Mucosa of stomach (tissue), 1 donor: ENCODE measurements around the gene ZNF664.

Source experiments
- H3K27me3 ChIP-seq: one replicate; pipeline ENCODE4 v1.7.0; 2013; ENCODE audit warnings: mild to moderate bottlenecking, low read length; ENCODE audit not compliant: control insufficient read depth, insufficient read depth
- H3K36me3 ChIP-seq: one replicate; pipeline ENCODE4 v1.7.0; 2013; ENCODE audit warnings: low read length; ENCODE audit not compliant: control insufficient read depth, insufficient read depth
- H3K4me1 ChIP-seq: one replicate; pipeline ENCODE4 v1.7.0; 2013; ENCODE audit warnings: mild to moderate bottlenecking, low read length; ENCODE audit not compliant: control insufficient read depth, insufficient read depth
- H3K4me3 ChIP-seq: one replicate; pipeline ENCODE4 v1.7.0; 2013; ENCODE audit warnings: low read length
- H3K9ac ChIP-seq: one replicate; pipeline ENCODE4 v1.7.0; 2013; ENCODE audit warnings: mild to moderate bottlenecking, low read length, moderate library complexity
- H3K9me3 ChIP-seq: one replicate; pipeline ENCODE4 v1.7.0; 2013; ENCODE audit warnings: mild to moderate bottlenecking, low read length, moderate library complexity; ENCODE audit not compliant: control insufficient read depth
- donor health status: Pancreatic carcinoma.

The ZNF664 gene

GRCh38 chr12:123952037-123952436, 21.0 kb upstream of the ZNF664 start:
- no peaks in the 10 kb centered on the region for H3K27me3 ChIP-seq
- peaks cover 25% of the 10 kb centered on the region for H3K4me1 ChIP-seq

GRCh38 chr12:123954647-123955350, 18.2 kb upstream of the ZNF664 start:
- no peaks in the 10 kb centered on the region for H3K9me3 ChIP-seq
- H3K36me3 ChIP-seq, result no peaks in the 10 kb centered on the region
- H3K4me1 ChIP-seq, result peaks cover 18% of the 10 kb centered on the region
- no peak overlapping the region for H3K9ac ChIP-seq
- H3K4me3 ChIP-seq, result no peak overlapping the region
- H3K27me3 ChIP-seq, result no peaks in the 10 kb centered on the region

More at GRCh38 chr12:123952037-123952436, 21.0 kb upstream of the ZNF664 start:
- Histone ChIP-seq H3K4me3 (no peak overlapping the region), H3K9me3 (no peaks in the 10 kb centered on the region), H3K9ac (no peak overlapping the region), H3K36me3 (no peaks in the 10 kb centered on the region)

GRCh38 chr12:123956249-123956648, 16.8 kb upstream of the ZNF664 start:
- Histone ChIP-seq H3K9ac (no peak overlapping the region), H3K4me1 (peaks cover 18% of the 10 kb centered on the region), H3K27me3 (no peaks in the 10 kb centered on the region), H3K36me3 (no peaks in the 10 kb centered on the region), H3K4me3 (no peak overlapping the region), H3K9me3 (no peaks in the 10 kb centered on the region)

GRCh38 chr12:123957196-123957595, 15.8 kb upstream of the ZNF664 start:
- Histone ChIP-seq H3K36me3 (no peaks in the 10 kb centered on the region), H3K4me3 (no peak overlapping the region), H3K9me3 (no peaks in the 10 kb centered on the region), H3K27me3 (no peaks in the 10 kb centered on the region), H3K4me1 (peaks cover 18% of the 10 kb centered on the region), H3K9ac (no peak overlapping the region)

- Histone ChIP-seq H3K27me3 (no peaks in the 10 kb centered on the region), H3K9ac (no peak overlapping the region), H3K9me3 (no peaks in the 10 kb centered on the region), H3K4me1 (peaks cover 10% of the 10 kb centered on the region), H3K36me3 (no peaks in the 10 kb centered on the region), H3K4me3 (no peak overlapping the region)
These were observed 14.6 kb upstream of the ZNF664 start for GRCh38 chr12:123958462-123958861.

- Histone ChIP-seq H3K9ac (no peak overlapping the region), H3K9me3 (no peaks in the 10 kb centered on the region), H3K27me3 (no peaks in the 10 kb centered on the region), H3K4me3 (no peak overlapping the region), H3K36me3 (no peaks in the 10 kb centered on the region), H3K4me1 (peaks cover 10% of the 10 kb centered on the region)
These were observed 14.1 kb upstream of the ZNF664 start for GRCh38 chr12:123958876-123959275.

GRCh38 chr12:123960029-123960735, 12.8 kb upstream of the ZNF664 start:
- H3K27me3 ChIP-seq, result no peaks in the 10 kb centered on the region
- H3K36me3 ChIP-seq, result no peaks in the 10 kb centered on the region
- H3K9ac ChIP-seq, result no peak overlapping the region
- no peak overlapping the region for H3K4me3 ChIP-seq
- H3K9me3 ChIP-seq, result no peaks in the 10 kb centered on the region
- peaks cover 10% of the 10 kb centered on the region for H3K4me1 ChIP-seq

GRCh38 chr12:123960856-123961255, 12.2 kb upstream of the ZNF664 start:
- Histone ChIP-seq H3K4me1 (peaks cover 10% of the 10 kb centered on the region), H3K9ac (no peak overlapping the region), H3K36me3 (no peaks in the 10 kb centered on the region), H3K9me3 (no peaks in the 10 kb centered on the region), H3K27me3 (no peaks in the 10 kb centered on the region), H3K4me3 (no peak overlapping the region)

GRCh38 chr12:123961585-123962345, 11.2 kb upstream of the ZNF664 start:
- no peak overlapping the region for H3K9ac ChIP-seq
- no peaks in the 10 kb centered on the region for H3K27me3 ChIP-seq
- no peaks in the 10 kb centered on the region for H3K36me3 ChIP-seq
- no peak overlapping the region for H3K4me3 ChIP-seq
- peaks cover 10% of the 10 kb centered on the region for H3K4me1 ChIP-seq
- no peaks in the 10 kb centered on the region for H3K9me3 ChIP-seq

GRCh38 chr12:123962513-123962912, 10.5 kb upstream of the ZNF664 start:
- Histone ChIP-seq H3K4me3 (no peak overlapping the region), H3K27me3 (no peaks in the 10 kb centered on the region), H3K4me1 (peaks cover 10% of the 10 kb centered on the region), H3K9me3 (no peaks in the 10 kb centered on the region), H3K9ac (no peak overlapping the region), H3K36me3 (no peaks in the 10 kb centered on the region)

- Histone ChIP-seq H3K9me3 (no peaks in the 10 kb centered on the region), H3K4me3 (no peak overlapping the region), H3K27me3 (no peaks in the 10 kb centered on the region), H3K4me1 (peaks cover 10% of the 10 kb centered on the region), H3K9ac (no peak overlapping the region), H3K36me3 (no peaks in the 10 kb centered on the region)
These were observed 9.2 kb upstream of the ZNF664 start for GRCh38 chr12:123963821-123964220.

- H3K9me3 ChIP-seq, result no peaks in the 10 kb centered on the region
- peaks cover 10% of the 10 kb centered on the region for H3K4me1 ChIP-seq
- no peak overlapping the region for H3K4me3 ChIP-seq
- H3K27me3 ChIP-seq, result no peaks in the 10 kb centered on the region
- no peak overlapping the region for H3K9ac ChIP-seq
- H3K36me3 ChIP-seq, result no peaks in the 10 kb centered on the region
These were observed 7.6 kb upstream of the ZNF664 start for GRCh38 chr12:123965382-123965781.
